Measurements from ENCODE around the gene ANKRD13C.
"Not testable (repeated sequence)": the region's sequence is repeated elsewhere in the genome, so short reads cannot be mapped to it uniquely, and the experiment has no call there.

GRCh38 chr1:70371586-70371985 lies 17.1 kb upstream of the ANKRD13C start:
- TF ChIP-seq AEBP2 (tag by site-specific recombination; IDR thresholded peaks at IDR 0.05; ENCODE audit: borderline replicate concordance); CTCF (tag by site-specific recombination; IDR thresholded peaks at IDR 0.05): not testable (repeated sequence)
